ENCODE data around the gene PDSS2.
A peak's percentile ranks its signal among the peaks of the same experiment; 100 is the strongest.

The PDSS2 gene

DNA sequence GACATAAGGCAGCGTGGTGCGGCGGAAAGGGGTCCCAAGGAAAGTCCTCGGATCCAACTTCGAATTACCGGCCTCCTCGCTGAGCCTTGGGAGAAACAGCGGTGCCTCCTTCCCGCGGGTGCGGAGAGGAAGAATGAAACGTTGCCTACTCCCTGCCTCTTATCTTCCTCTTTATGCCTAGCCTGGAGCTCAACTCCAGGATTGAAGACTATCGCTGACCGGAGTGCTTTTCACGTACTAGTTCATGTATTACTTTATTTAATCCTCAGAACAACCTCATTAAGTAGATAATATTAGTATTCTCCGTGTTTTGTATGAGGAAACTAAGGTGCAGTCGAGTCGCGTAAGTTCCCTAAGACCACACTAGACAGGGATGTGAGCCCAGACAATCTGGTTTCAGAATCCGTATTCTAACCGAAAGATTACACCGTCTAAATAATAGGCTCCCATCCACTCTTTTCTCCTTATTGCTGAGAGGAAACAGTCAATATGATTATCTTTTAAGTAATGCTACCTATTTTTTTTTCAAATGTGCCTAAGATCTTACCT, 793 bp upstream of the PDSS2 start:
- H3K4me1 ChIP-seq (ENCODE audit: control insufficient read depth, insufficient read depth, low read depth, low read length): peaks cover 4% of the 10 kb centered on the region
- no peaks in the 10 kb centered on the region for H3K36me3 ChIP-seq (ENCODE audit: control insufficient read depth in 1 of 2, insufficient read depth in 2 of 2, low read depth in 1 of 2, low read length in 2 of 2)
- peak overlapping the region; percentile 11 for H2BK120ac ChIP-seq (ENCODE audit: low read depth, low read length)
- peak overlapping the region; percentile 96 for H3K9ac ChIP-seq (ENCODE audit: low read length)
- peak overlapping the region in 1 of 2 experiments; percentile 78 for H3K14ac ChIP-seq (ENCODE audit: low read length in 2 of 2)
- no peak overlapping the region for H2AK5ac ChIP-seq (ENCODE audit: low read length, severe bottlenecking)
- no peaks in the 10 kb centered on the region for H3K9me3 ChIP-seq (ENCODE audit: control insufficient read depth, low read length)
- peaks cover 15% of the 10 kb centered on the region for H3K79me1 ChIP-seq (replicated peaks; ENCODE audit: low read length, poor library complexity, severe bottlenecking)
- no peaks in the 10 kb centered on the region for H3K27me3 ChIP-seq (ENCODE audit: control insufficient read depth in 1 of 2, insufficient read depth in 1 of 2, low read length in 2 of 2)
- no peak overlapping the region for H3K23ac ChIP-seq (ENCODE audit: low read length in 2 of 2)
- H3K4me3 ChIP-seq (ENCODE audit: insufficient read depth in 1 of 2, low read depth in 1 of 2, low read length in 2 of 2): peak overlapping the region; percentile 67 to 100
- H3K18ac ChIP-seq (ENCODE audit: low read depth in 1 of 2, low read length in 2 of 2): peak overlapping the region; percentile 41 to 99
- peak overlapping the region; percentile 80 for H3K4me2 ChIP-seq (ENCODE audit: low read length, poor library complexity, severe bottlenecking)
- H3K4ac ChIP-seq (ENCODE audit: low read depth in 1 of 2, low read length in 2 of 2): peak overlapping the region; percentile 9 to 92
- WGBS: 16% methylated on average over 16 of the region's 22 CpGs
- no peak overlapping the region for H2BK12ac ChIP-seq (ENCODE audit: low read length in 2 of 2)
- no peak overlapping the region for H2BK5ac ChIP-seq (ENCODE audit: low read depth, low read length, poor library complexity, severe bottlenecking)
- peak overlapping the region; percentile 96 for H4K8ac ChIP-seq (ENCODE audit: low read length)
- H2AFZ ChIP-seq (ENCODE audit: low read depth, low read length): peak overlapping the region; percentile 96
- peak overlapping the region; percentile 8 for H4K91ac ChIP-seq (ENCODE audit: low read length)
- H2BK15ac ChIP-seq (ENCODE audit: low read depth, poor library complexity, severe bottlenecking): no peak overlapping the region
- H3K27ac ChIP-seq (ENCODE audit: low read length, poor library complexity, severe bottlenecking): no peak overlapping the region
- no peak for DNase-seq

DNA sequence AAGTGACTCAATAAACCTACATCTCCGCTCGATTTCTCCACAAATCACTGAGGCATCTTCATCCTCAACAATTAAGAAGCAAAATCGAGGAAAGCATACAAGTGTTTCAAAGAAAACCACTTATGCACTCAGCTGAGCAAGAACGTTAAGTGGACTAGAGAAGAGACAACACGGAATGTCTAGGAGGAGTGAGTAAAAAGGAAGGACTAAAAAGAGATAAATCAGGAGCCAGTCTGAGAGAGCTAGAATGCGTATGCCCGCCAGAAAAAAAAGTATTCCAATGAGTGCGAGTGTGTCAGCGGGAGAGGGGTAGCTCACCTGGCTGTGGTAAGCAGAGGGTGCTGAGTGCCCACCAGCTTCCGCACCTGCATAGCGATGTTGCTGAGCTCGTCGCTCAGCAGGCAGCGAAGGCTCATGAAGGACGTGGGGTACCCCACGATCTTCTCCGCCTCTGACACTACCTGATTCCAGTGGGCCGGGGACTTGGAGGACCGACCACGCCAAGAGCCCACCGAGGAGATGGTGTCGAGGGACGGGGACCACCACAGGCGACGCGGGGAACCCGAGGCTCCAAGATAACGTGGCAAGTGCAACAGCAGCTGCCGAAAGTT, 587 bp downstream of the PDSS2 start:
- Histone ChIP-seq H3K4me3 (ENCODE audit: insufficient read depth in 1 of 2, low read depth in 1 of 2, low read length in 2 of 2) (peak overlapping the region; percentile 84 to 100), H3K4me1 (ENCODE audit: control insufficient read depth, insufficient read depth, low read depth, low read length) (peaks cover 4% of the 10 kb centered on the region), H3K27me3 (ENCODE audit: control insufficient read depth in 1 of 2, insufficient read depth in 1 of 2, low read length in 2 of 2) (no peaks in the 10 kb centered on the region), H3K79me1 (replicated peaks; ENCODE audit: low read length, poor library complexity, severe bottlenecking) (peaks cover 19% of the 10 kb centered on the region), H2BK15ac (ENCODE audit: low read depth, poor library complexity, severe bottlenecking) (no peak overlapping the region), H2AK5ac (ENCODE audit: low read length, severe bottlenecking) (no peak overlapping the region), H3K14ac (ENCODE audit: low read length in 2 of 2) (peak overlapping the region in 1 of 2 experiments; percentile 30), H3K27ac (ENCODE audit: low read length, poor library complexity, severe bottlenecking) (peak overlapping the region; percentile 85), H3K4me2 (ENCODE audit: low read length, poor library complexity, severe bottlenecking) (peak overlapping the region; percentile 66), H4K91ac (ENCODE audit: low read length) (peak overlapping the region; percentile 9), H3K9me3 (ENCODE audit: control insufficient read depth, low read length) (no peaks in the 10 kb centered on the region), H3K18ac (ENCODE audit: low read depth in 1 of 2, low read length in 2 of 2) (peak overlapping the region; percentile 62 to 65), H2BK120ac (ENCODE audit: low read depth, low read length) (no peak overlapping the region), H4K8ac (ENCODE audit: low read length) (peak overlapping the region; percentile 47), H2BK5ac (ENCODE audit: low read depth, low read length, poor library complexity, severe bottlenecking) (no peak overlapping the region), H3K36me3 (ENCODE audit: control insufficient read depth in 1 of 2, insufficient read depth in 2 of 2, low read depth in 1 of 2, low read length in 2 of 2) (no peaks in the 10 kb centered on the region), H2BK12ac (ENCODE audit: low read length in 2 of 2) (peak overlapping the region in 1 of 2 experiments; percentile 10), H3K23ac (ENCODE audit: low read length in 2 of 2) (peak overlapping the region in 1 of 2 experiments; percentile 74), H3K4ac (ENCODE audit: low read depth in 1 of 2, low read length in 2 of 2) (peak overlapping the region; percentile 27 to 73), H2AFZ (ENCODE audit: low read depth, low read length) (peak overlapping the region; percentile 92), H3K9ac (ENCODE audit: low read length) (peak overlapping the region; percentile 96)
- WGBS: under 1% methylated on average over 29 of the region's 29 CpGs
- peak; percentile 61 for DNase-seq

- no peak overlapping the region for H3K4me2 ChIP-seq (ENCODE audit: low read length, poor library complexity, severe bottlenecking)
- H2BK15ac ChIP-seq (ENCODE audit: low read depth, poor library complexity, severe bottlenecking): no peak overlapping the region
- no peak overlapping the region for H2AFZ ChIP-seq (ENCODE audit: low read depth, low read length)
- DNase-seq: no peak
- H4K8ac ChIP-seq (ENCODE audit: low read length): no peak overlapping the region
- H3K79me1 ChIP-seq (replicated peaks; ENCODE audit: low read length, poor library complexity, severe bottlenecking): peaks cover 34% of the 10 kb centered on the region
- peaks cover 0 to 10% of the 10 kb centered on the region in 2 experiments for H3K36me3 ChIP-seq (ENCODE audit: control insufficient read depth in 1 of 2, insufficient read depth in 2 of 2, low read depth in 1 of 2, low read length in 2 of 2)
- no peak overlapping the region for H3K4ac ChIP-seq (ENCODE audit: low read depth in 1 of 2, low read length in 2 of 2)
- no peak overlapping the region for H4K91ac ChIP-seq (ENCODE audit: low read length)
- no peak overlapping the region for H2BK120ac ChIP-seq (ENCODE audit: low read depth, low read length)
- H2AK5ac ChIP-seq (ENCODE audit: low read length, severe bottlenecking): no peak overlapping the region
- WGBS: 71% methylated on average over 1 of the region's 1 CpG
- H3K27me3 ChIP-seq (ENCODE audit: control insufficient read depth in 1 of 2, insufficient read depth in 1 of 2, low read length in 2 of 2): no peaks in the 10 kb centered on the region
- H2BK12ac ChIP-seq (ENCODE audit: low read length in 2 of 2): no peak overlapping the region
- peaks cover 19% of the 10 kb centered on the region for H3K9me3 ChIP-seq (ENCODE audit: control insufficient read depth, low read length)
- H3K23ac ChIP-seq (ENCODE audit: low read length in 2 of 2): no peak overlapping the region
- H3K27ac ChIP-seq (ENCODE audit: low read length, poor library complexity, severe bottlenecking): no peak overlapping the region
- H3K14ac ChIP-seq (ENCODE audit: low read length in 2 of 2): no peak overlapping the region
- no peak overlapping the region for H3K9ac ChIP-seq (ENCODE audit: low read length)
- H3K18ac ChIP-seq (ENCODE audit: low read depth in 1 of 2, low read length in 2 of 2): no peak overlapping the region
- H3K4me1 ChIP-seq (ENCODE audit: control insufficient read depth, insufficient read depth, low read depth, low read length): no peaks in the 10 kb centered on the region
- H2BK5ac ChIP-seq (ENCODE audit: low read depth, low read length, poor library complexity, severe bottlenecking): no peak overlapping the region
- no peak overlapping the region for H3K4me3 ChIP-seq (ENCODE audit: insufficient read depth in 1 of 2, low read depth in 1 of 2, low read length in 2 of 2)
Measured at GRCh38 chr6:107448776-107449175, 10.6 kb downstream of the PDSS2 start.

GRCh38 chr6:107447663-107448216, 11.6 kb downstream of the PDSS2 start:
- H3K4ac ChIP-seq (ENCODE audit: low read depth in 1 of 2, low read length in 2 of 2): no peak overlapping the region
- H3K23ac ChIP-seq (ENCODE audit: low read length in 2 of 2): no peak overlapping the region
- no peaks in the 10 kb centered on the region for H3K27me3 ChIP-seq (ENCODE audit: control insufficient read depth in 1 of 2, insufficient read depth in 1 of 2, low read length in 2 of 2)
- no peak overlapping the region for H3K18ac ChIP-seq (ENCODE audit: low read depth in 1 of 2, low read length in 2 of 2)
- no peak overlapping the region for H2AFZ ChIP-seq (ENCODE audit: low read depth, low read length)
- no peak overlapping the region for H2BK12ac ChIP-seq (ENCODE audit: low read length in 2 of 2)
- peaks cover 32% of the 10 kb centered on the region for H3K79me1 ChIP-seq (replicated peaks; ENCODE audit: low read length, poor library complexity, severe bottlenecking)
- H2BK15ac ChIP-seq (ENCODE audit: low read depth, poor library complexity, severe bottlenecking): no peak overlapping the region
- H3K4me1 ChIP-seq (ENCODE audit: control insufficient read depth, insufficient read depth, low read depth, low read length): no peaks in the 10 kb centered on the region
- no peak overlapping the region for H2BK120ac ChIP-seq (ENCODE audit: low read depth, low read length)
- H4K91ac ChIP-seq (ENCODE audit: low read length): no peak overlapping the region
- H3K27ac ChIP-seq (ENCODE audit: low read length, poor library complexity, severe bottlenecking): no peak overlapping the region
- H2BK5ac ChIP-seq (ENCODE audit: low read depth, low read length, poor library complexity, severe bottlenecking): no peak overlapping the region
- H3K4me2 ChIP-seq (ENCODE audit: low read length, poor library complexity, severe bottlenecking): no peak overlapping the region
- no peak overlapping the region for H3K9ac ChIP-seq (ENCODE audit: low read length)
- no peak overlapping the region for H4K8ac ChIP-seq (ENCODE audit: low read length)
- H3K14ac ChIP-seq (ENCODE audit: low read length in 2 of 2): no peak overlapping the region
- H3K36me3 ChIP-seq (ENCODE audit: control insufficient read depth in 1 of 2, insufficient read depth in 2 of 2, low read depth in 1 of 2, low read length in 2 of 2): peaks cover 0 to 10% of the 10 kb centered on the region in 2 experiments
- DNase-seq: no peak
- H3K9me3 ChIP-seq (ENCODE audit: control insufficient read depth, low read length): peaks cover 19% of the 10 kb centered on the region
- 96% methylated on average over 2 of the region's 2 CpGs for WGBS
- no peak overlapping the region for H2AK5ac ChIP-seq (ENCODE audit: low read length, severe bottlenecking)
- peak overlapping the region in 1 of 2 experiments; percentile 49 for H3K4me3 ChIP-seq (ENCODE audit: insufficient read depth in 1 of 2, low read depth in 1 of 2, low read length in 2 of 2)
